ENCODE measurements around the gene BTBD1. TPM values are rescaled to one million over a fixed set of nuclear protein-coding genes. Genes with fewer than 3 reads are reported as not detected.

Gene BTBD1
- total RNA-seq = 100 to 1,000 TPM; 116 to 206 TPM

GRCh38 chr15:83066734-83067637 lies at the start of gene BTBD1:
Gene BTBD1, minus strand, starts transcription at chr15:83067252. Its CDS starts 101 bp downstream, at chr15:83067151.
- TF ChIP-seq CTCF (IDR thresholded peaks at IDR 0.05) = peak in 1 of 2 donors; percentile 47
- peak; percentile 95 for DNase-seq (ENCODE audit: low spot score)
- H3K27me3 ChIP-seq = no peaks in the 10 kb centered on the region
- no peaks in the 10 kb centered on the region for H3K36me3 ChIP-seq
- peak within 1 kb of the TSS; percentile 96 to 97 for H3K27ac ChIP-seq
- no peaks in the 10 kb centered on the region for H3K9me3 ChIP-seq
- H3K4me1 ChIP-seq = peaks cover 0 to 49% of the 10 kb centered on the region in 2 donors
- H3K4me3 ChIP-seq = peak within 1 kb of the TSS; percentile 66 to 87

DNA sequence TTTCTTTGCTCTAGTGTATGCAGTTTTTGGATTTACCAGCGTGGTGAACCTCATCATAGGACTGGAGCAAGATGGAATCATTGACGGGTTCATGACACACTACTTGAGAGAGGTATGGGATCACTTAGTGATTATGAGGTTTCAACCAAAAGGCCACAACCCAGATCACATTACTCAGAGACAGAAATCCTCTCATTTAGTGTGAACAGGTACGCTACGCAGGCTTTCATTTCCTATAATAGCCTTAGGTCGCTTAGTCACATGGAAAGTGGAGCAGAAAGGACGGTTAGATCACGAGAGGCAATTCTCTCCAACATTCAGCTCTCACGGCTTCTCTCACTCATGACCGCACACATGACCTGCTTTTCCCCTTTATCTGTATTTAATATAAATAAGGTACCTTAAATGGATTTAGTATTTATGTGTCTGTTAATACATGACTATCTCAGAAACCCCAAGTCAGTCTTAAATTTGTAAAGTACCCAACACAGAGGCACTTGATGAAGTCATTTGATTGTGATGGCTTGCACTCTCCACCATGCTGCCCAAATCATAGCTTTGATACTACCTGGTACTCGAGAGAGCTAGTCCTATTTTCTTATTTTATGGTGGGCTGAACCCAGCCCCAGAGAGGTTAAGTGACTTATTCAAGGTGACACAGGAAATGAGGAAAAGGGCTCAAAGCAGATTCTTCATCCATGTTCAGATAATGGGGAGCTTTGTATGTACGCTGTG lies 48.9 kb upstream of the BTBD1 start:
- Histone ChIP-seq H3K4me3 (no peak overlapping the region), H3K27ac (no peak overlapping the region), H3K36me3 (peaks cover 11% of the 10 kb centered on the region), H3K27me3 (no peaks in the 10 kb centered on the region), H3K4me1 (peaks cover 0 to 22% of the 10 kb centered on the region in 2 donors), H3K9me3 (no peaks in the 10 kb centered on the region)
- no peak for TF ChIP-seq CTCF (IDR thresholded peaks at IDR 0.05)
- DNase-seq (ENCODE audit: low spot score) = no peak

DNA sequence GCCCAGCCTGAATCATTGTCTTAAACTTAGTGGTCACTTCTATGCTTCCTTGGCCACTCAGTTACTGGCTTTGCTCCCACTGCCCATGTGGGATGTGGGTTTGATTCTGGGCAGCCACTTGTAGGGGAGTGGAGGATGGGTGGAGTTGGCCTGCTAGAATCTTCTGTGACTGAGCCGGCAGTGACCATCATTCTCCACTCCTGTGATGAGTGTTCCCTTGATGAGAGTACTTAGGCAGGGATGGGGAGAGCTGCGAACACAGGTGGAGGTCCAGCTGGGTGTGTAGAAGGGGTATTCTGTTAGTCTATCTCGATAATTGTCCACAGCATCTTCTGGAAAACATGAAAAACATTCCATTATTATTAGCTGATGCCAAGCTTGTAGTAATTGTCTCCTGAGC lies 48.4 kb upstream of the BTBD1 start:
- Histone ChIP-seq H3K9me3 (no peaks in the 10 kb centered on the region), H3K36me3 (peaks cover 11% of the 10 kb centered on the region), H3K4me3 (no peak overlapping the region), H3K4me1 (peaks cover 0 to 24% of the 10 kb centered on the region in 2 donors), H3K27ac (no peak overlapping the region), H3K27me3 (no peaks in the 10 kb centered on the region)
- no peak for DNase-seq (ENCODE audit: low spot score)
- TF ChIP-seq CTCF (IDR thresholded peaks at IDR 0.05) = no peak

- Histone ChIP-seq H3K27me3 (no peaks in the 10 kb centered on the region), H3K36me3 (peaks cover 11% of the 10 kb centered on the region), H3K27ac (no peak overlapping the region), H3K9me3 (no peaks in the 10 kb centered on the region), H3K4me1 (peaks cover 0 to 30% of the 10 kb centered on the region in 2 donors), H3K4me3 (no peak overlapping the region)
- TF ChIP-seq CTCF (IDR thresholded peaks at IDR 0.05) = no peak
- DNase-seq (ENCODE audit: low spot score) = no peak
These were observed 47.8 kb upstream of the BTBD1 start for GRCh38 chr15:83114856-83115255.

- peaks cover 0 to 37% of the 10 kb centered on the region in 2 donors for H3K4me1 ChIP-seq
- H3K9me3 ChIP-seq = no peaks in the 10 kb centered on the region
- H3K4me3 ChIP-seq = no peak overlapping the region
- H3K27ac ChIP-seq = no peak overlapping the region
- no peak for DNase-seq (ENCODE audit: low spot score)
- TF ChIP-seq CTCF (IDR thresholded peaks at IDR 0.05) = no peak
- H3K27me3 ChIP-seq = no peaks in the 10 kb centered on the region
- H3K36me3 ChIP-seq = peaks cover 11% of the 10 kb centered on the region
These were observed 47.0 kb upstream of the BTBD1 start for GRCh38 chr15:83113881-83114674.

All from right atrium auricular region (tissue), 2 donors.